ENCODE results near the gene ENTPD8. TPM values are rescaled to one million over a fixed set of nuclear protein-coding genes. Genes with fewer than 3 reads are reported as not detected.

ENTPD8 gene
- total RNA-seq, 1 donor from 2014 or later = not detected

GRCh38 chr9:137486141-137486490 is 45.0 kb upstream of the ENTPD8 start:
- H3K4me1 Mint-ChIP-seq = peaks cover 14% of the 10 kb centered on the region
- H3K79me2 ChIP-seq (ENCODE audit: low read depth) = no peaks in the 10 kb centered on the region
- H3K9me3 Mint-ChIP-seq = no peaks in the 10 kb centered on the region
- H3K27ac ChIP-seq = no peak overlapping the region
- DNase-seq (ENCODE audit: low spot score) = no peak
- no peaks in the 10 kb centered on the region for H3F3A ChIP-seq (ENCODE audit: low read depth)
- H3K4me3 Mint-ChIP-seq = peak overlapping the region; percentile 48
- H3K4me2 ChIP-seq = no peak overlapping the region
- no peaks in the 10 kb centered on the region for H4K20me1 ChIP-seq (ENCODE audit: low read depth)
- H3K9ac ChIP-seq = no peak overlapping the region
- H3K9me3 ChIP-seq (ENCODE audit: low read depth) = no peaks in the 10 kb centered on the region
- no peak overlapping the region for H2AFZ ChIP-seq (replicated peaks)
- H3K4me1 ChIP-seq = no peaks in the 10 kb centered on the region
- H3K27me3 ChIP-seq = no peaks in the 10 kb centered on the region
- no peak overlapping the region for H3K4me3 ChIP-seq
- H3K27ac Mint-ChIP-seq = peak overlapping the region; percentile 40
- H3K36me3 Mint-ChIP-seq = no peaks in the 10 kb centered on the region
- no peaks in the 10 kb centered on the region for H3K27me3 Mint-ChIP-seq (ENCODE audit: insufficient read depth, low read depth)
- TF ChIP-seq CTCF (IDR thresholded peaks at IDR 0.05) = no peak
- TF ChIP-seq EZH2 (IDR thresholded peaks at IDR 0.05) = no peak
- TF ChIP-seq EZH2phosphoT487 (IDR thresholded peaks at IDR 0.05) = no peak
- H3K36me3 ChIP-seq = no peaks in the 10 kb centered on the region

GRCh38 chr9:137485343-137486140 is 44.4 kb upstream of the ENTPD8 start:
- Histone ChIP-seq H3F3A (ENCODE audit: low read depth) (no peaks in the 10 kb centered on the region), H2AFZ (replicated peaks) (no peak overlapping the region), H4K20me1 (ENCODE audit: low read depth) (no peaks in the 10 kb centered on the region), H3K4me2 (no peak overlapping the region), H3K27ac (no peak overlapping the region), H3K36me3 (no peaks in the 10 kb centered on the region), H3K4me1 (no peaks in the 10 kb centered on the region), H3K79me2 (ENCODE audit: low read depth) (no peaks in the 10 kb centered on the region), H3K9me3 (ENCODE audit: low read depth) (no peaks in the 10 kb centered on the region), H3K4me3 (no peak overlapping the region), H3K27me3 (no peaks in the 10 kb centered on the region), H3K9ac (no peak overlapping the region)
- H3K27ac Mint-ChIP-seq = no peak overlapping the region
- peaks cover 14% of the 10 kb centered on the region for H3K4me1 Mint-ChIP-seq
- H3K4me3 Mint-ChIP-seq = no peak overlapping the region
- no peaks in the 10 kb centered on the region for H3K9me3 Mint-ChIP-seq
- H3K27me3 Mint-ChIP-seq (ENCODE audit: insufficient read depth, low read depth) = no peaks in the 10 kb centered on the region
- TF ChIP-seq EZH2phosphoT487 (IDR thresholded peaks at IDR 0.05) (no peak), EZH2 (IDR thresholded peaks at IDR 0.05) (no peak), CTCF (IDR thresholded peaks at IDR 0.05) (no peak)
- DNase-seq (ENCODE audit: low spot score) = no peak
- H3K36me3 Mint-ChIP-seq = no peaks in the 10 kb centered on the region

GRCh38 chr9:137484551-137485315 is 43.6 kb upstream of the ENTPD8 start:
- DNase-seq (ENCODE audit: low spot score) = no peak
- no peaks in the 10 kb centered on the region for H3K36me3 Mint-ChIP-seq
- H3K27ac ChIP-seq = no peak overlapping the region
- no peaks in the 10 kb centered on the region for H4K20me1 ChIP-seq (ENCODE audit: low read depth)
- no peak overlapping the region for H3K9ac ChIP-seq
- H3K79me2 ChIP-seq (ENCODE audit: low read depth) = no peaks in the 10 kb centered on the region
- H3F3A ChIP-seq (ENCODE audit: low read depth) = no peaks in the 10 kb centered on the region
- peaks cover 14% of the 10 kb centered on the region for H3K4me1 Mint-ChIP-seq
- no peak overlapping the region for H3K4me3 Mint-ChIP-seq
- H3K4me1 ChIP-seq = no peaks in the 10 kb centered on the region
- no peaks in the 10 kb centered on the region for H3K27me3 Mint-ChIP-seq (ENCODE audit: insufficient read depth, low read depth)
- no peak overlapping the region for H2AFZ ChIP-seq (replicated peaks)
- H3K9me3 Mint-ChIP-seq = no peaks in the 10 kb centered on the region
- no peaks in the 10 kb centered on the region for H3K9me3 ChIP-seq (ENCODE audit: low read depth)
- H3K27ac Mint-ChIP-seq = no peak overlapping the region
- H3K4me3 ChIP-seq = no peak overlapping the region
- no peaks in the 10 kb centered on the region for H3K27me3 ChIP-seq
- no peak for TF ChIP-seq CTCF (IDR thresholded peaks at IDR 0.05)
- TF ChIP-seq EZH2phosphoT487 (IDR thresholded peaks at IDR 0.05) = no peak
- TF ChIP-seq EZH2 (IDR thresholded peaks at IDR 0.05) = no peak
- H3K4me2 ChIP-seq = no peak overlapping the region
- no peaks in the 10 kb centered on the region for H3K36me3 ChIP-seq

Measured in neural progenitor cell (in vitro differentiated cells).